DND-41 (cell line): ENCODE data around the gene AHNAK2.

Experiments
- ATAC-seq: fragments of 200-7000 bp; cut with Tn5 transposase; 3 replicates; pipeline ENCODE4 v1.9.1; 2021; ENCODE audit warnings: low read depth; ENCODE audit not compliant: insufficient read depth
- DNase-seq: peaks from one replicate; pipeline ENCODE4 v3.0.0-alpha.2; 2020
- H2AFZ ChIP-seq: 2 replicates; pipeline ENCODE4 v1.6.0; 2012; ENCODE audit warnings: low read depth, low read length
- H3K27ac ChIP-seq: 2 replicates; pipeline ENCODE4 v1.5.1; 2012; ENCODE audit warnings: low read length, inconsistent platforms
- H3K27me3 ChIP-seq: fragments of 200-600 bp; sonication (generic); 2 replicates; pipeline ENCODE4 v1.6.0; 2012; ENCODE audit warnings: low read length, mild to moderate bottlenecking, inconsistent platforms; ENCODE audit not compliant: insufficient read depth, poor library complexity
- H3K36me3 ChIP-seq: 2 replicates; pipeline ENCODE4 v1.5.1; 2012; ENCODE audit warnings: low read length, inconsistent platforms; ENCODE audit not compliant: insufficient read depth
- H3K4me1 ChIP-seq: 2 replicates; pipeline ENCODE4 v1.5.1; 2012; ENCODE audit warnings: mild to moderate bottlenecking, low read length; ENCODE audit not compliant: insufficient read depth
- H3K4me2 ChIP-seq: 2 replicates; pipeline ENCODE4 v1.6.0; 2012; ENCODE audit warnings: mild to moderate bottlenecking, moderate library complexity, low read length, inconsistent platforms; ENCODE audit not compliant: insufficient read depth
- H3K4me3 ChIP-seq, 2 experiments: fragments of 200-600 bp in 1 of 2; shearing (Covaris generic) in 1 of 2; 2 replicates each; pipeline ENCODE4 v1.5.1; 2012 to 2016; ENCODE audit warnings: inconsistent platforms in 2 of 2, low read length in 2 of 2, mild to moderate bottlenecking in 2 of 2, low read depth in 1 of 2, moderate library complexity in 1 of 2
- H3K79me2 ChIP-seq: 2 replicates; pipeline ENCODE4 v1.6.0; 2012; ENCODE audit warnings: low read length, inconsistent platforms; ENCODE audit not compliant: insufficient read depth
- H3K9ac ChIP-seq: 2 replicates; pipeline ENCODE4 v1.6.0; 2012; ENCODE audit warnings: low read depth, mild to moderate bottlenecking, inconsistent platforms, low read length, moderate library complexity
- H3K9me3 ChIP-seq: 2 replicates; pipeline ENCODE4 v1.5.1; 2012; ENCODE audit warnings: low read length, moderate library complexity, mild to moderate bottlenecking, inconsistent platforms; ENCODE audit not compliant: insufficient read depth, severe bottlenecking
- H4K20me1 ChIP-seq: 2 replicates; pipeline ENCODE4 v1.6.0; 2012; ENCODE audit warnings: low read length; ENCODE audit not compliant: insufficient read depth
- EZH2 ChIP-seq: IDR thresholded peaks from 3 replicates; pipeline ENCODE4 v1.6.1; 2012; ENCODE audit warnings: borderline replicate concordance, low read depth, mild to moderate bottlenecking, moderate library complexity, low read length, inconsistent platforms; ENCODE audit not compliant: severe bottlenecking
- TF ChIP-seq, protein P1 (sequence below): IDR thresholded peaks from 2 replicates; pipeline ENCODE4 v1.5.1; 2012; ENCODE audit warnings: borderline replicate concordance, low read length, moderate library complexity, mild to moderate bottlenecking; ENCODE audit not compliant: poor library complexity, severe bottlenecking; ENCODE audit errors: extremely low read depth

AHNAK2 gene

DNA sequence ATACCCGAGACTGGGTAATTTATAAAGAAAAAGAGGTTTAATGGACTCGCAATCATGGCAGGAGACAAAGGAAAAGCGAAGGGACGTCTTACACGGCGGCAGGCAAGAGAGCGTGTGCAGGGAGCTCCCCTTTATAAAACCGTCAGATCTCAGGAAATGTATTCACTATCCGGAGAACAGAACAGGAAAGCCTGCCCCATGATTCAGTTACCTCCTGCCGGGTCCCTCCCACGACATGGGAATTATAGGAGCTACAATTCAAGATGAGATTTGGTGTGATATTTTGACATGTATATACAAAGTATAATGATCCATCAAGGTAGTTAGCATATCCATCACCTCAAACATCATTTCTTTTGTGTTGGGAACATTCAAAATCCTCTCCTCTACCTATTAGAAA is 45.0 kb upstream of the AHNAK2 start:
- Histone ChIP-seq H3K4me2 (no peak overlapping the region), H3K9ac (no peak overlapping the region), H3K27me3 (no peaks in the 10 kb centered on the region), H3K4me1 (peaks cover 27% of the 10 kb centered on the region), H3K36me3 (peaks cover 24% of the 10 kb centered on the region), H3K27ac (no peak overlapping the region), H4K20me1 (peaks cover 24% of the 10 kb centered on the region), H3K79me2 (peaks cover 40% of the 10 kb centered on the region), H3K4me3 (no peak overlapping the region), H3K9me3 (no peaks in the 10 kb centered on the region), H2AFZ (no peak overlapping the region)
- no peak for ATAC-seq
- TF ChIP-seq, protein P1, sequence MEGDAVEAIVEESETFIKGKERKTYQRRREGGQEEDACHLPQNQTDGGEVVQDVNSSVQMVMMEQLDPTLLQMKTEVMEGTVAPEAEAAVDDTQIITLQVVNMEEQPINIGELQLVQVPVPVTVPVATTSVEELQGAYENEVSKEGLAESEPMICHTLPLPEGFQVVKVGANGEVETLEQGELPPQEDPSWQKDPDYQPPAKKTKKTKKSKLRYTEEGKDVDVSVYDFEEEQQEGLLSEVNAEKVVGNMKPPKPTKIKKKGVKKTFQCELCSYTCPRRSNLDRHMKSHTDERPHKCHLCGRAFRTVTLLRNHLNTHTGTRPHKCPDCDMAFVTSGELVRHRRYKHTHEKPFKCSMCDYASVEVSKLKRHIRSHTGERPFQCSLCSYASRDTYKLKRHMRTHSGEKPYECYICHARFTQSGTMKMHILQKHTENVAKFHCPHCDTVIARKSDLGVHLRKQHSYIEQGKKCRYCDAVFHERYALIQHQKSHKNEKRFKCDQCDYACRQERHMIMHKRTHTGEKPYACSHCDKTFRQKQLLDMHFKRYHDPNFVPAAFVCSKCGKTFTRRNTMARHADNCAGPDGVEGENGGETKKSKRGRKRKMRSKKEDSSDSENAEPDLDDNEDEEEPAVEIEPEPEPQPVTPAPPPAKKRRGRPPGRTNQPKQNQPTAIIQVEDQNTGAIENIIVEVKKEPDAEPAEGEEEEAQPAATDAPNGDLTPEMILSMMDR = no peak
- TF ChIP-seq EZH2 = no peak
- no peak for DNase-seq

DNA sequence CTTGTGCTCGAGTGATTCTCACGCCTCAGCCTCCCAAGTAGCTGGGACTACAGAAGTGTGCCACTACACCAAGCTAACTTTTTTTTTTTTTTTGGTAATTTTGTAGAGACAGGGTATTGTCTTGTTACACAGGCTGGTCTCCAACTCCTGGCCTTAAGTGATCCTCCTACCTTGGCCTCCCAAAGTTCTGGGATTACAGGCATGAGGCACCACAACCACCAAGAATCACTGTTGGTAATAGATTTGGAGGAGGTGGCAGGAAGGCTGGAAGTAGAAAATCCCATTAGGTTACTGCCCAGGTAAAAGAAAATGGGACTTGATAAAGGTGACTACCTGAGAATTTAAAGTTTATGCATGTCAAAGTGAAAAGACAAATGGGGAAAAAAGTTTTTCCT is 44.1 kb upstream of the AHNAK2 start:
- Histone ChIP-seq H3K4me1 (peaks cover 34% of the 10 kb centered on the region), H3K9ac (peak overlapping the region; percentile 92), H2AFZ (peak overlapping the region; percentile 86; the same call in 1 of the 2 replicates), H3K36me3 (peaks cover 32% of the 10 kb centered on the region), H3K27ac (peak overlapping the region; percentile 88; the same call in 1 of the 2 replicates), H3K79me2 (peaks cover 48% of the 10 kb centered on the region), H3K27me3 (no peaks in the 10 kb centered on the region), H3K9me3 (no peaks in the 10 kb centered on the region), H3K4me2 (peak overlapping the region; percentile 89), H4K20me1 (peaks cover 32% of the 10 kb centered on the region), H3K4me3 (peak overlapping the region; percentile 71 to 86; a peak in 3 of 4 replicates)
- DNase-seq (no peak), ATAC-seq (no peak)
- TF ChIP-seq EZH2 = no peak
- TF ChIP-seq, protein P1 = no peak

DNA sequence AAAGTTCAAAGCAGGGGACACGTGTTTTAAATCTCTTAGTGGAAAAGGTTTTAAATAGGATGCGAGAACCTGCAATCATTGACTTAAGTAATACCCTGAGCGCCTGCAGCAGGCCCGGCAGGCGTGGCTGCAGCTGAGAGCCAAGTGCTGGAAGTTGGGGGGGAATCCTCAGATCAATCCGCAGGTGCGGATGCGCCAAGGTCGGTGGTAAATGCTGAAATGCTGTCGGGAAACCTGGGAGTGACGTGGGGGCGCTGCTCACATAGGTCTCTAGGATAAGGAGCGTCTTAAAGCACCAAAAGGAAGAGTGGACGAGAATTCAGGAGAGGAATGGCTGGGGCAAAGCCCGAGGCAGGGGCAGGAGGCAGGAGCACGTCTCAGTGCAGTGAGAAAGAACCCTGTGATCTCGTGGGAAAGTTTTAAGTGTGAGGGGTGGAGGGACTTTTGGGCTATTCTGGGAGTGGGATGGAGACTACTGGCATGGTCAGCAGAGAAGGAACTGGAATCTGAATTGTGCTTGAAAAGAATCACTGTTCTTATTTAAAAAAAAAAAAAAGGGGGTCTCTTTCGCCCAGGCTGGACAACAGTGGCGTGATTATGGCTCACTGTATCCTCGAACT is 43.6 kb upstream of the AHNAK2 start:
- TF ChIP-seq, protein P1 = peak; percentile 47
- TF ChIP-seq EZH2 = no peak
- H3K9ac ChIP-seq = peak overlapping the region; percentile 92
- DNase-seq (peak; percentile 75), ATAC-seq (peak; percentile 22; the same call in 2 of the 3 replicates)
- H3K4me2 ChIP-seq = peak overlapping the region; percentile 89
- H3K4me3 ChIP-seq = peak overlapping the region; percentile 71 to 86
- no peaks in the 10 kb centered on the region for H3K27me3 ChIP-seq
- no peaks in the 10 kb centered on the region for H3K9me3 ChIP-seq
- H4K20me1 ChIP-seq = peaks cover 37% of the 10 kb centered on the region
- peak overlapping the region; percentile 86 for H2AFZ ChIP-seq
- H3K27ac ChIP-seq = peak overlapping the region; percentile 88
- H3K36me3 ChIP-seq = peaks cover 38% of the 10 kb centered on the region
- peaks cover 37% of the 10 kb centered on the region for H3K4me1 ChIP-seq
- peaks cover 54% of the 10 kb centered on the region for H3K79me2 ChIP-seq
